Ishikawa (cell line): ENCODE measurements around the gene MPHOSPH8.

Source experiments
- CEBPB ChIP-seq: IDR thresholded peaks from 2 replicates; pipeline ENCODE4 v1.6.1; 2012
- CREB1 ChIP-seq: IDR thresholded peaks from 2 replicates; pipeline ENCODE4 v1.6.1; 2012; ENCODE audit warnings: low read depth
- EGR1 ChIP-seq: IDR thresholded peaks from 2 replicates; pipeline ENCODE4 v1.6.1; 2012
- EP300 ChIP-seq: IDR thresholded peaks from 2 replicates; pipeline ENCODE4 v1.6.1; 2012; ENCODE audit warnings: borderline replicate concordance
- FOXM1 ChIP-seq: IDR thresholded peaks from 2 replicates; pipeline ENCODE4 v1.6.1; 2012; ENCODE audit warnings: low read depth, borderline replicate concordance
- MAX ChIP-seq: IDR thresholded peaks from 2 replicates; pipeline ENCODE4 v1.6.1; 2012
- NFIC ChIP-seq: IDR thresholded peaks from 2 replicates; pipeline ENCODE4 v1.6.1; 2012
- RAD21 ChIP-seq: IDR thresholded peaks from 2 replicates; pipeline ENCODE4 v1.6.1; 2012; ENCODE audit warnings: low read depth
- REST ChIP-seq: IDR thresholded peaks from 2 replicates; pipeline ENCODE4 v1.6.1; 2012; ENCODE audit warnings: low read depth, mild to moderate bottlenecking
- TAF1 ChIP-seq: IDR thresholded peaks from 2 replicates; pipeline ENCODE4 v1.6.1; 2012; ENCODE audit warnings: low read depth, mild to moderate bottlenecking
- USF1 ChIP-seq: IDR thresholded peaks from 2 replicates; pipeline ENCODE4 v1.6.1; 2012
- ZBTB7A ChIP-seq: IDR thresholded peaks from 2 replicates; pipeline ENCODE4 v1.6.1; 2012; ENCODE audit warnings: low read depth

- TF ChIP-seq MAX (no peak), RAD21 (no peak), CEBPB (no peak), CREB1 (no peak), USF1 (no peak), TAF1 (no peak), NFIC (no peak), FOXM1 (no peak), EP300 (no peak), REST (no peak), ZBTB7A (no peak), EGR1 (no peak)
Observed at GRCh38 chr13:19607523-19608078, 25.9 kb upstream of the MPHOSPH8 start.
